GM13977 (cell line): ENCODE data around the gene PRAME.

ENCODE experiments used
- DNase-seq: peaks from one replicate; pipeline ENCODE4 v3.0.0; 2012; ENCODE audit warnings: low spot score
- CTCF ChIP-seq: IDR thresholded peaks from 2 replicates; pipeline ENCODE4 v1.5.1; 2012; ENCODE audit warnings: mild to moderate bottlenecking, control low read depth; ENCODE audit not compliant: insufficient read depth; ENCODE audit errors: extremely low read depth, missing control alignments
- in situ Hi-C: fragments of 300-500 bp; cut with MboI; formaldehyde crosslinking; loops from one replicate; pipeline ENCODE4 v1.12.0; 2022; ENCODE audit warnings: low sequenced_read_pairs, low pct_unique_long_range_greater_than_20kb, mixed read lengths, inconsistent platforms; ENCODE audit not compliant: unreplicated experiment

Gene PRAME

GRCh38 chr22:22599248-22599647 lies 40.2 kb upstream of the PRAME start:
- DNase-seq: no peak
- in situ Hi-C loops: no loop called here
- TF ChIP-seq CTCF: no peak

- DNase-seq: no peak
- in situ Hi-C loops: no loop called here
- TF ChIP-seq CTCF: no peak
These were observed 39.1 kb upstream of the PRAME start for GRCh38 chr22:22598144-22598543.

- DNase-seq: no peak
- in situ Hi-C loops: no loop called here
These were observed 36.2 kb upstream of the PRAME start for GRCh38 chr22:22595001-22595835.

GRCh38 chr22:22593964-22594656 lies 35.0 kb upstream of the PRAME start:
- in situ Hi-C loops: no loop called here
- TF ChIP-seq CTCF: peak; percentile 28
- peak; percentile 55 for DNase-seq

More at GRCh38 chr22:22595001-22595835, 36.2 kb upstream of the PRAME start:
- TF ChIP-seq CTCF: no peak

GRCh38 chr22:22593250-22593649 lies 34.2 kb upstream of the PRAME start:
- TF ChIP-seq CTCF: no peak
- in situ Hi-C loops: no loop called here
- DNase-seq: no peak

- no peak for DNase-seq
- in situ Hi-C loops: no loop called here
- TF ChIP-seq CTCF: no peak
These were observed 32.6 kb upstream of the PRAME start for GRCh38 chr22:22591348-22592299.
